Loucy (cell line): ENCODE results near the gene ACAA1.

Source experiments
- H2AFZ ChIP-seq: fragments of 200-600 bp; sonication (generic); 2 replicates; pipeline ENCODE4 v1.6.0; 2016; ENCODE audit warnings: antibody characterized with exemption, mild to moderate bottlenecking, low read length, moderate library complexity
- H3F3A ChIP-seq: fragments of 200-600 bp; 2 replicates; pipeline ENCODE4 v1.6.0; 2016; ENCODE audit warnings: antibody characterized with exemption, low read depth, mild to moderate bottlenecking
- H3K27me3 ChIP-seq: fragments of 200-600 bp; sonication (generic); 2 replicates; pipeline ENCODE4 v1.6.1; 2014; ENCODE audit warnings: low read length, mild to moderate bottlenecking; ENCODE audit not compliant: insufficient read depth, poor library complexity, severe bottlenecking
- H3K36me3 ChIP-seq: fragments of 200-600 bp; sonication (generic); 2 replicates; pipeline ENCODE4 v1.6.1; 2016; ENCODE audit warnings: low read length; ENCODE audit not compliant: insufficient read depth
- H3K4me1 ChIP-seq: fragments of 200-600 bp; sonication (generic); 2 replicates; pipeline ENCODE4 v1.5.1; 2014; ENCODE audit warnings: low read length, mild to moderate bottlenecking; ENCODE audit not compliant: insufficient read depth, poor library complexity, severe bottlenecking
- H3K4me2 ChIP-seq: fragments of 200-600 bp; sonication (generic); 2 replicates; pipeline ENCODE4 v1.6.0; 2014; ENCODE audit warnings: antibody characterized with exemption, low read length, low read depth, mild to moderate bottlenecking; ENCODE audit not compliant: poor library complexity, severe bottlenecking
- H3K4me3 ChIP-seq: fragments of 200-600 bp; sonication (generic); 2 replicates; pipeline ENCODE4 v1.5.1; 2014; ENCODE audit warnings: low read length, mild to moderate bottlenecking, mixed read lengths; ENCODE audit not compliant: poor library complexity, severe bottlenecking
- H3K79me2 ChIP-seq: fragments of 200-600 bp; sonication (generic); 2 replicates; pipeline ENCODE4 v1.6.1; 2014; ENCODE audit warnings: low read length; ENCODE audit not compliant: insufficient read depth
- H3K9ac ChIP-seq: fragments of 200-600 bp; sonication (generic); 2 replicates; pipeline ENCODE4 v1.6.0; 2014; ENCODE audit warnings: mild to moderate bottlenecking, low read depth, low read length, moderate library complexity; ENCODE audit not compliant: poor library complexity, severe bottlenecking
- H3K9me2 ChIP-seq: fragments of 200-600 bp; sonication (generic); replicated peaks from 2 replicates; pipeline ENCODE4 v1.6.1; 2016; ENCODE audit warnings: low read depth, low read length, mixed read lengths
- H3K9me3 ChIP-seq: fragments of 200-600 bp; sonication (generic); 2 replicates; pipeline ENCODE4 v1.6.1; 2014; ENCODE audit warnings: mild to moderate bottlenecking, antibody characterized with exemption, low read length, low read depth; ENCODE audit not compliant: insufficient read depth
- H4K20me1 ChIP-seq: fragments of 200-600 bp; sonication (generic); 2 replicates; pipeline ENCODE4 v1.6.0; 2014; ENCODE audit warnings: antibody characterized with exemption, low read length, mild to moderate bottlenecking; ENCODE audit not compliant: insufficient read depth, poor library complexity, severe bottlenecking
- EZH2phosphoT487 ChIP-seq: fragments of 200-600 bp; IDR thresholded peaks from 2 replicates; pipeline ENCODE4 v1.6.1; 2018; ENCODE audit warnings: antibody characterized with exemption, mild to moderate bottlenecking, moderate library complexity, borderline replicate concordance
- TF ChIP-seq, protein P1 (sequence below): fragments of 200-600 bp; sonication (generic); conservative IDR thresholded peaks from 2 replicates; pipeline ENCODE4 v1.5.1; 2014; ENCODE audit warnings: mild to moderate bottlenecking, antibody characterized with exemption, low read length

The ACAA1 gene

DNA sequence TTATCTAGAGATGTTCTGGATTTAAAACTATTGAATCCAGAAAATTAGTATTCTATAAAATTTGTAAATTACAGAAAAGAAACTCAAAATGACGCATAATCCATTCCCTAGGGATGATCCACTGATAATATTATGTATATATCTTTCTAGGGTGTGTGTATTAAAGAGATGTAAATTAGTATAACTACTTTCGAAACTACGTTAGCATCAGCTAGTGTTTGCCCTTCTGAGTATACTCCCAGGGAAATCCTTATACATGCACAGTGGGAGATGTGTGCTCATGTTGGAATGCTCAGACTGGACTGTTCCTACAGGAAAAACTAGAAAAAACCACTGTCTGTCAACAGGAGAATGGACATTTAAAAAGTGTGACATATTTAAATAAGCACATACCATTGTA, 36.4 kb downstream of the ACAA1 start:
- Histone ChIP-seq H3K4me3 (no peak overlapping the region), H2AFZ (no peak overlapping the region), H3K4me2 (no peak overlapping the region), H3K27me3 (no peaks in the 10 kb centered on the region), H3F3A (no peaks in the 10 kb centered on the region), H4K20me1 (no peaks in the 10 kb centered on the region), H3K4me1 (no peaks in the 10 kb centered on the region), H3K36me3 (no peaks in the 10 kb centered on the region), H3K9me3 (no peaks in the 10 kb centered on the region), H3K79me2 (no peaks in the 10 kb centered on the region), H3K9ac (no peak overlapping the region), H3K9me2 (no peaks in the 10 kb centered on the region)
- TF ChIP-seq EZH2phosphoT487 = no peak
- TF ChIP-seq, protein P1, sequence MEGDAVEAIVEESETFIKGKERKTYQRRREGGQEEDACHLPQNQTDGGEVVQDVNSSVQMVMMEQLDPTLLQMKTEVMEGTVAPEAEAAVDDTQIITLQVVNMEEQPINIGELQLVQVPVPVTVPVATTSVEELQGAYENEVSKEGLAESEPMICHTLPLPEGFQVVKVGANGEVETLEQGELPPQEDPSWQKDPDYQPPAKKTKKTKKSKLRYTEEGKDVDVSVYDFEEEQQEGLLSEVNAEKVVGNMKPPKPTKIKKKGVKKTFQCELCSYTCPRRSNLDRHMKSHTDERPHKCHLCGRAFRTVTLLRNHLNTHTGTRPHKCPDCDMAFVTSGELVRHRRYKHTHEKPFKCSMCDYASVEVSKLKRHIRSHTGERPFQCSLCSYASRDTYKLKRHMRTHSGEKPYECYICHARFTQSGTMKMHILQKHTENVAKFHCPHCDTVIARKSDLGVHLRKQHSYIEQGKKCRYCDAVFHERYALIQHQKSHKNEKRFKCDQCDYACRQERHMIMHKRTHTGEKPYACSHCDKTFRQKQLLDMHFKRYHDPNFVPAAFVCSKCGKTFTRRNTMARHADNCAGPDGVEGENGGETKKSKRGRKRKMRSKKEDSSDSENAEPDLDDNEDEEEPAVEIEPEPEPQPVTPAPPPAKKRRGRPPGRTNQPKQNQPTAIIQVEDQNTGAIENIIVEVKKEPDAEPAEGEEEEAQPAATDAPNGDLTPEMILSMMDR = no peak

DNA sequence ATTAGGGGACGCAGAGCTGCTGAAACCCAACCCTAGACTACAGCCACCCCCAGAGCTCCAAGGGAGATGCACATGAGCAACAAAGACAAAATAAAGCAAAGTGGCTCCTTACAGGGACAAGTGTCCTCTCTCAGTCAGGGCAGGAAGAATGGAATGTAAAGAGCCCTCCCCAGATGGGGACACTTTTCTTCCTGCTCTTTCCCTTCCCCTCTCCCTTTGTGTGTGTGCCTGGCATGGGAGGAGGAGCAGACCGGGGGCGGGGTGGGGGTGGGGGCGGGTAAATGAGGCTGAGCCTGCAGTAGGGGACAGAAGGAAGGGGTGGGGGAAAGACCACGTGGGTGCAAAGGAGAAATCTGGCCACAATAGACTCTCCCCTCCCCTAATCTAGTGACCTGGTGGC, 37.4 kb downstream of the ACAA1 start:
- Histone ChIP-seq H3K9me2 (no peaks in the 10 kb centered on the region), H3K4me2 (no peak overlapping the region), H3F3A (no peaks in the 10 kb centered on the region), H2AFZ (no peak overlapping the region), H3K9ac (no peak overlapping the region), H4K20me1 (no peaks in the 10 kb centered on the region), H3K27me3 (no peaks in the 10 kb centered on the region), H3K79me2 (no peaks in the 10 kb centered on the region), H3K36me3 (no peaks in the 10 kb centered on the region), H3K4me3 (no peak overlapping the region), H3K4me1 (no peaks in the 10 kb centered on the region), H3K9me3 (no peaks in the 10 kb centered on the region)
- TF ChIP-seq EZH2phosphoT487 = no peak

DNA sequence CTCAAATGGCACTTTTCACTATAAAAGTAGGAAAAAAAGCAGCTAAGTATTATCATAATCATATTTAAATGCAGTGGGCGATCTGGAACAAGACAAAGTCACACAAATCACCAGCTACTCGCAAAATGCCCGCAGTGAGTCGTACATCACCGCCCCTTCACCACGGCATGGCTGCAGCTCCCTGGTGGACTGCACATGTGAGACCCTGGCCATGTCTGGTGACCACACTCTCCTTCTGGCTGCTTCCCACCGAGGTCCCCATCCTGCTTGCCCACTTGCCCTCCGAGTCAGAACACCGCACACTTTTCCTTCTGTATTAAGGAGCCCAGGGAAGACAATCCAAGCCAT, 38.6 kb downstream of the ACAA1 start:
- H3K36me3 ChIP-seq = no peaks in the 10 kb centered on the region
- H3K4me2 ChIP-seq = no peak overlapping the region
- H3K9me3 ChIP-seq = no peaks in the 10 kb centered on the region
- no peaks in the 10 kb centered on the region for H4K20me1 ChIP-seq
- no peak overlapping the region for H3K9ac ChIP-seq
- no peak overlapping the region for H3K4me3 ChIP-seq
- no peaks in the 10 kb centered on the region for H3K4me1 ChIP-seq
- H3F3A ChIP-seq = no peaks in the 10 kb centered on the region
- no peak overlapping the region for H2AFZ ChIP-seq
- H3K27me3 ChIP-seq = no peaks in the 10 kb centered on the region
- TF ChIP-seq EZH2phosphoT487 = no peak
- TF ChIP-seq, protein P1 = no peak
- H3K79me2 ChIP-seq = no peaks in the 10 kb centered on the region
- H3K9me2 ChIP-seq = no peaks in the 10 kb centered on the region
